ENCODE data around the gene NUP214. TPM values are rescaled to one million over a fixed set of nuclear protein-coding genes. Genes with fewer than 3 reads are reported as not detected.

The NUP214 gene
- total RNA-seq = 31.1 and 34.1 TPM in 2 replicates

DNA sequence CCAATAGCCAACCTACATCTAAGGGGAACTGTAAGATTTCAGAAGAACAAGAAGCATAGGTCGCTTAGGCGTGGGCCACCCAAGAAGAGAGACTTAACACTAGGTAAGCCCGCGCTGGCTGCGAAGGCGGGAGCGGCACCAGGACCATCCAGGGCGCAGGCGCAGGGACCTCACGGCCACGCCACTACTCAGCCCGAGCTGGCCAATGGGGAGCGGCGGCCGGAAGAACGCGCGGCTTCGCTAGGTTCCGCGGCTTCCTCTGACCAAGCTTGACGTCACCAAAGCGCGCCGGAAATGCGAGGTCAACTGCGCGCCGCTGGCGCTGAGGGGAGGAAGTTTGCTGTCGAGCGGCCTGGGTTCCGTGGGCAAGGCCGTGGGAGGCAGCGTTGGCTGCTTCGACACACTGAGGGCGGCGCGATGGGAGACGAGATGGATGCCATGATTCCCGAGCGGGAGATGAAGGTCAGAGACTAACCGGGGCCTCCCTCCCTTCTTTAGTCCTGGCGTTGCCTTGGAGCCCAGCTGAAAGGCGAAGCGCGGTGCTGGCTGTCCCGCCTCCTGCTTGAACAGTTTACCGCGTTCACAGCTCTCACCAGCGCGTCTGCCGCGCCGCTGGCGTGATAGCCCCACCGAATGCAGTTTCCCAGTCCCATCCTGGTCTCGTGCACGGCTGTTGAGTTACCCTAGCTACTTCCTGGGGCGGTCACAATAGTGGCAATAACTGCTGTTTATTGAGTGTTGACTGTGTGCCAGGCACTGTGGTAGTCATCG, at the start of gene NUP214:
Gene NUP214 (plus strand): TSS at position 299 of the 771 bp plus-strand sequence. CDS start 119 bp downstream, at position 418.

DNA sequence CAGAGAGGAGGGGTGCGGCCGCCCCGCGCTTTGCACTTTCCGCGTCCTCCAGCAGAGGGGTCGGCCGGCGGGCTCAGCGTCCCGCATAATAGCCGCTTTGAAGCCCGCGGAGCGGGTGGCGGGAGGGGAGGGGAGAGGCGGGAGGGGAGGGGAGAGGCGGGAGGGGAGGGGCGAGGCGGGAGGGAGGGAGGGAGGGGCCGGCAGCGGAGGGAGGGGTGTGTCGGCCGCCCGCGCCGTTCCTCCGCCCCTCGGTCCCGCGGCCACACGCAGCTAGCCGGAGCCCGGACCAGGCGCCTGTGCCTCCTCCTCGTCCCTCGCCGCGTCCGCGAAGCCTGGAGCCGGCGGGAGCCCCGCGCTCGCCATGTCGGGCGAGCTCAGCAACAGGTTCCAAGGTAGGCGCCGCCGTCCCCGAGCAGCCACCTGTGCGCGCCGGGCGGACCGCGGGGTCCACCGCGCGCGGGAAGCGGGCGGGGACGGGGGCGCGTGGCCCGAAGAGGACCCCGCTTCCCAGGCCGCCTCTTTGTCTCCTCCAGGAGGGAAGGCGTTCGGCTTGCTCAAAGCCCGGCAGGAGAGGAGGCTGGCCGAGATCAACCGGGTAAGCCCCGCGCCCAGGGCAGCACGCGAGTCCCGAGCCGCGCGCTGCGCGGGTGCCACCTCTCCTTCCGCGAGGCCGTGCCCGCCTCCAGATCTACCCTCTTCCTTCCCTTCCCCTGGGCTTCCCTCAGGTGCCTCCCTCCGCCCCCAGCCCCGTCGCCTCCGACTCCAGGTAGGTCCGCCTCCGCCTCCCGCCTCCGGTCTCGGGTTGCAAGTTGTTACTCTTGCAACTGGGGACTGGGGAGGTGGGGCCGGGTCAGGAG, 28.9 kb upstream of the NUP214 start, which contains the start of gene AIF1L:
Gene AIF1L (plus strand): TSS at position 263 of the 857 bp plus-strand sequence. CDS start 99 bp downstream, at position 362.

DNA sequence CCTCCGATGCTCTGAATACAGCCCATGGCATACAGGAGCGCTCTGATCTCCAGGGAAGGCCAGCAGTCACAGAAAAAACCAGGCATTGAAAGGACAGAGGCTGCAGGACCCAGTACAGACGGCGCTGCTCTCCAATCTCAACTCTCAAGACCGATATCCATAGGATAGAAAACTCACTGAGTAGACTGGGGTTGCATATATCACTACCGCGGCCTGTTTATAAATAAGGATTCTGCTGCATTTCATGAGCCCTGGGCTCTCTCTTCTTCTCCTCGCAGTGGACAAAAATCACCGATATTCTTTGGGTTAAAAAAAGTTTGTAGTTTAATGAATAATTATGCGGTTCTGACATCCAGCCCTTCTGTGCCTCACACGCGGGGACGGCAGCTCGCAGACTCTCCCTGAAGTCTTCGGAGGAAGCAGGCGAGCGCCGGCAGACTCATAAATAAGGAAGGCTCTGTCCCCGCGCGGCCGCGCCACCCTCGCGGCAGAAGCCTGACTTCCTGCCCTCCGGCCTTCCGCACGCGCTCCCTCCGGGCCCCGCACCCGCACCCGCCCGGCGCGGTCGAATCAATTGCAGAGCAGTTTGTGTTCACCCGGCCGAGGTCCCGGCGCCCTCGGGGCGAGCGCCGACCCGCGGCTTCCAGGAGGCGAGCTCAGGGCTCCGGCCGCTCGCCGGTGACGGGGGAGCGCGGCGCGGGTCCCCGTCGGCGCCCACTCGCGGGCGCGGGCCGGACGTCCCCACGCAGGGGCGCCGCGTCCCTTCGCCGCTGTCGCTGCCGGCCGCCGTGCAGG, 150.9 kb downstream of the NUP214 start, which contains the start of gene FAM78A:
Gene FAM78A (minus strand): TSS at position 417 of the 795 bp plus-strand sequence. CDS start 331 bp downstream, at position 86.

Small RNAs within 50 kb of the gene (small RNA-seq; reads per million reads assigned to genes)
- gene RNU6-881P = not detected

Other genes starting within 250 kb of the NUP214 start
- not detected in 2 replicates for gene QRFP, start 228.8 kb upstream of the NUP214 start, total RNA-seq
- gene FIBCD1, start 186.3 kb upstream of the NUP214 start, total RNA-seq = not detected in 2 replicates
- 0.13 and 0.22 TPM in 2 replicates for gene LAMC3, start 116.4 kb upstream of the NUP214 start, total RNA-seq
- 41.5 and 49.5 TPM in 2 replicates for gene AIF1L, start 29.1 kb upstream of the NUP214 start, total RNA-seq
- gene FAM78A, start 150.9 kb downstream of the NUP214 start, total RNA-seq = 4.7 and 5.7 TPM in 2 replicates
- 0.65 and 2.7 TPM in 2 replicates for gene PLPP7, start 164.1 kb downstream of the NUP214 start, total RNA-seq

Data from thoracic aorta endothelial cell (primary cell).